CD4-positive, alpha-beta memory T cell (primary cell): ENCODE results near the gene ELP5. TPM values are rescaled to one million over a fixed set of nuclear protein-coding genes. Genes with fewer than 3 reads are reported as not detected.

Experiments
- CTCF ChIA-PET: fragments of 350-600 bp; sonication (Branson Sonifier 250); formaldehyde crosslinking; loops from one replicate; lab custom pipeline; 2021; ENCODE audit warnings: inconsistent platforms; ENCODE audit not compliant: partially characterized antibody; lab: Charles Lee
- POLR2A ChIA-PET: fragments of 350-600 bp; sonication (Branson Sonifier 250); formaldehyde crosslinking; loops from one replicate; lab custom pipeline; 2021; ENCODE audit not compliant: partially characterized antibody; lab: Charles Lee
- DNase-seq, 5 donors: peaks; one replicate each; pipeline versions ENCODE4 v3.0.0 to v3.0.0-alpha.2; 2020 to 2022; ENCODE audit warnings: mixed read lengths in 1 of 5
- H3K27ac ChIP-seq: one replicate; pipeline ENCODE4 v1.7.0; 2013; ENCODE audit warnings: low read depth, low read length
- H3K27me3 ChIP-seq: 2 replicates; pipeline ENCODE4 v1.7.0; 2013; ENCODE audit warnings: mild to moderate bottlenecking, low read length, moderate library complexity; ENCODE audit not compliant: insufficient read depth
- H3K36me3 ChIP-seq: 2 replicates; pipeline ENCODE4 v1.7.0; 2013; ENCODE audit warnings: mild to moderate bottlenecking, low read length, moderate library complexity; ENCODE audit not compliant: insufficient read depth
- H3K4me1 ChIP-seq: 2 replicates; pipeline ENCODE4 v1.7.0; 2013; ENCODE audit warnings: mild to moderate bottlenecking, low read length, moderate library complexity; ENCODE audit not compliant: insufficient read depth
- H3K4me3 ChIP-seq, 2 donors: one replicate each; pipeline ENCODE4 v1.7.0; 2013; ENCODE audit warnings: low read length in 2 of 2, mild to moderate bottlenecking in 1 of 2
- H3K9me3 ChIP-seq, 2 donors: one replicate each; pipeline ENCODE4 v1.7.0; 2013; ENCODE audit warnings: low read length in 2 of 2, control low read depth in 1 of 2; ENCODE audit not compliant: control insufficient read depth in 1 of 2
- H3K27ac Mint-ChIP-seq, 7 donors: one replicate each; pipeline ENCODE4 v1.8.0; 2020 to 2021; ENCODE audit warnings: mixed read lengths in 7 of 7, mild to moderate bottlenecking in 6 of 7, inconsistent platforms in 3 of 7, moderate library complexity in 3 of 7
- H3K27me3 Mint-ChIP-seq, 2 donors: one replicate each; pipeline ENCODE4 v1.8.0; 2020 to 2021; ENCODE audit warnings: mixed read lengths in 2 of 2
- H3K36me3 Mint-ChIP-seq, 2 donors: one replicate each; pipeline ENCODE4 v1.8.0; 2020 to 2021; ENCODE audit warnings: mixed read lengths in 2 of 2, inconsistent platforms in 1 of 2, mild to moderate bottlenecking in 1 of 2
- H3K4me1 Mint-ChIP-seq, 4 donors: one replicate each; pipeline ENCODE4 v1.8.0; 2020 to 2021; ENCODE audit warnings: mixed read lengths in 4 of 4, mild to moderate bottlenecking in 1 of 4
- H3K4me3 Mint-ChIP-seq, 8 donors: one replicate each; pipeline ENCODE4 v1.8.0; 2020 to 2021; ENCODE audit warnings: mixed read lengths in 8 of 8, mild to moderate bottlenecking in 7 of 8, moderate library complexity in 6 of 8, inconsistent platforms in 3 of 8
- H3K9me3 Mint-ChIP-seq, 8 donors: one replicate each; pipeline ENCODE4 v1.8.0; 2020 to 2021; ENCODE audit warnings: mixed read lengths in 8 of 8, mild to moderate bottlenecking in 5 of 8, inconsistent platforms in 3 of 8, moderate library complexity in 1 of 8
- intact Hi-C: fragments of 100-400 bp; cut with micrococcal nuclease; formaldehyde crosslinking; loops from one replicate; pipeline ENCODE4 v1.15.1; 2023
- polyA plus RNA-seq, 2 donors: library from polyadenylated mRNA; unstranded; fragments of 300-500 nt; fragmentation: Illumina TruSeq; gene quantifications; one replicate each; pipeline ENCODE4 v1.2.3, GENCODE V29; 2021
- total RNA-seq, 2 experiments: library from RNA; stranded (reverse); gene quantifications; one replicate each; pipeline ENCODE4 v1.2.3, GENCODE V29; 2021

The ELP5 gene
- total and polyA plus RNA-seq, 4 experiments from 2014 or later: 29.8 to 71.3 (median 49.4) TPM

- peak overlapping the region; percentile 29 to 98 (median 44) for H3K4me3 Mint-ChIP-seq
- H3K4me1 ChIP-seq: peaks cover 68% of the 10 kb centered on the region
- POLR2A ChIA-PET: interaction anchor here (1.7 to 15.3 kb wide), 3 partner anchors 18 to 183 kb away, joined by 9 to 435 read pairs (median 10); partner anchors contain the start of genes CTDNEP1, DVL2, ELP5 and GABARAP
- peaks cover 0 to 3% of the 10 kb centered on the region in 2 donors for H3K27me3 Mint-ChIP-seq
- peak in 1 of 5 donors; percentile 14 for DNase-seq
- H3K27ac Mint-ChIP-seq: peak overlapping the region in 5 of 7 donors; percentile 68 to 87 (median 78)
- H3K36me3 ChIP-seq: peaks cover 12% of the 10 kb centered on the region
- no peak overlapping the region for H3K27ac ChIP-seq
- H3K27me3 ChIP-seq: no peaks in the 10 kb centered on the region
- H3K36me3 Mint-ChIP-seq: peaks cover 0 to 20% of the 10 kb centered on the region in 2 donors
- CTCF ChIA-PET: interaction anchor here (5.9 kb wide), 1 partner anchor 79 kb away, joined by 79 read pairs; no protein-coding TSS in a partner anchor
- peaks cover 0 to 3% (median 0%) of the 10 kb centered on the region in 8 donors for H3K9me3 Mint-ChIP-seq
- H3K9me3 ChIP-seq: no peaks in the 10 kb centered on the region
- intact Hi-C loops: no loop called here
- no peak overlapping the region for H3K4me3 ChIP-seq
- peaks cover 38 to 80% (median 56%) of the 10 kb centered on the region in 4 donors for H3K4me1 Mint-ChIP-seq
Observed at GRCh38 chr17:7218166-7218565, 33.8 kb upstream of the ELP5 start.

DNA sequence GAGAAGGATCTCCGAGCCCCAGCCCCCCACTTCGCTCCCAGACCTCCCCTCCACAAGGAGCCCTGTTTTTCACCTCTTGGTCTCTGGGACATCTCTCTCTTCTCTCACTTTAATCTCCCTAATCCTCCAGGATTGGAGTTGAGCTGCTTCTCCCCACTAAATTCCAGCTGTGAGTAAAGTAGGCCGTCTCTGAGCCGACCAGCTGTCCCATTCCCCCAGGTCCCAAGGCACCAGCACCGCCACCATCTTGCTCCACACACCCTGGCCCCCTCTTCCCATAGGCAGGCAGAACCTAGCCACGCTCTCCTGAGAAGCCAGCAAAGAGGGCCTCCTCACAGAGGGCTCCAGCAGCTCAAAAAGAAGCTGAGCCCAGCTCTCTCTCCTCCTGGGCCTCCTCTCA is 33.3 kb upstream of the ELP5 start:
- peaks cover 34 to 75% (median 50%) of the 10 kb centered on the region in 4 donors for H3K4me1 Mint-ChIP-seq
- H3K4me3 Mint-ChIP-seq: peak overlapping the region in 7 of 8 donors; percentile 45 to 98 (median 90)
- peak in 1 of 5 donors; percentile 11 for DNase-seq
- intact Hi-C loops: loop anchor here (1.0 kb wide), 1 partner anchor 16 kb away; the partner anchor contains the start of gene DVL2
- Histone ChIP-seq H3K4me3 (no peak overlapping the region), H3K27ac (peak overlapping the region; percentile 80), H3K9me3 (no peaks in the 10 kb centered on the region), H3K4me1 (peaks cover 62% of the 10 kb centered on the region), H3K27me3 (no peaks in the 10 kb centered on the region), H3K36me3 (peaks cover 18% of the 10 kb centered on the region)
- H3K27me3 Mint-ChIP-seq: peaks cover 0 to 3% of the 10 kb centered on the region in 2 donors
- POLR2A ChIA-PET: interaction anchor here (1.1 to 15.3 kb wide), 9 partner anchors 11 to 365 kb away, joined by 3 to 435 read pairs (median 9); partner anchors contain the start of genes ACAP1, CTDNEP1, DVL2 and ELP5
- H3K36me3 Mint-ChIP-seq: peaks cover 3 to 26% of the 10 kb centered on the region in 2 donors
- H3K9me3 Mint-ChIP-seq: peaks cover 0 to 3% (median 0%) of the 10 kb centered on the region in 8 donors
- CTCF ChIA-PET: interaction anchor here (1.3 to 5.9 kb wide), 4 partner anchors 14 to 171 kb away, joined by 3 to 79 read pairs (median 26); partner anchors contain the start of genes DVL2 and GABARAP
- peak overlapping the region in 5 of 7 donors; percentile 61 to 99 (median 98) for H3K27ac Mint-ChIP-seq

DNA sequence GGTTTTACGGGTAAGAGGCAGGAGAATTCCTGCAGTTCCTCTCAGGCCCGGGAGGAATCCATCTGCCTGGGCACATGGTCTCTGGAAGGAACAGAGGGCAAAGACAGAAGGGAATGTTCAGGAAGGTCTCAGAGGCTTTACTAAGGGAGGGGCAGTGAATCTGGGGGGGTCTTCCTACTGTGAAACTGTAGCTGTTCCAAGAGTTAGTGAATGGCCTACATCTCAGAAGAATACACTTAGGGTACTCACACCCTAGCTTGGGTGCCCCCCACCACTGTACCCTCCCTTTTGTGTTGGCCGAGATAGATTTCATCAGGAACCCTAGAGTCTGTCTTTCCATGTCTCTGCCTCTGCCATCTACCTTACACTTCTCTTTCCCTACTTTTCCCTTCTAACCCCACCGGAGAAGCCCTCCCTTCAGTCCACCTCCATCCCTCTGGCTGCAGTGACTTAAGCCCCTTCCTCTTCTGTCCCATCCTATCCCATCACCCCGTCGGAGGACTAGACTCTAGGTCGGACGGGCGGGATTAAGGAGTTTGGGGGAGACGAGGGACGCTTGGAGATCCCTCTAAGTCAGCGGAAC is 32.7 kb upstream of the ELP5 start:
- ChIA-PET CTCF (interaction anchor here (0.8 to 5.9 kb wide), 7 partner anchors 13 to 173 kb away, joined by 3 to 79 read pairs (median 5); partner anchors contain the start of genes DVL2 and GABARAP), POLR2A (interaction anchor here (0.5 to 15.3 kb wide), 16 partner anchors 12 to 364 kb away, joined by 3 to 435 read pairs (median 8); partner anchors contain the start of genes ACAP1, CTDNEP1, DVL2 and ELP5)
- Mint-ChIP-seq H3K4me3 (peak overlapping the region; percentile 81 to 98 (median 90)), H3K27ac (peak overlapping the region; percentile 94 to 99 (median 98)), H3K9me3 (peaks cover 0 to 3% (median 0%) of the 10 kb centered on the region in 8 donors), H3K27me3 (peaks cover 0 to 3% of the 10 kb centered on the region in 2 donors), H3K4me1 (peaks cover 28 to 69% (median 46%) of the 10 kb centered on the region in 4 donors), H3K36me3 (peaks cover 6 to 31% of the 10 kb centered on the region in 2 donors)
- H3K4me3 ChIP-seq: peak overlapping the region; percentile 54 to 89
- H3K27ac ChIP-seq: peak overlapping the region; percentile 80
- intact Hi-C loops: loop anchor here (1.0 kb wide), 1 partner anchor 15 kb away; the partner anchor contains the start of gene DVL2
- DNase-seq: peak in 1 of 5 donors; percentile 11
- peaks cover 59% of the 10 kb centered on the region for H3K4me1 ChIP-seq
- no peaks in the 10 kb centered on the region for H3K9me3 ChIP-seq
- H3K36me3 ChIP-seq: peaks cover 23% of the 10 kb centered on the region
- no peaks in the 10 kb centered on the region for H3K27me3 ChIP-seq

DNA sequence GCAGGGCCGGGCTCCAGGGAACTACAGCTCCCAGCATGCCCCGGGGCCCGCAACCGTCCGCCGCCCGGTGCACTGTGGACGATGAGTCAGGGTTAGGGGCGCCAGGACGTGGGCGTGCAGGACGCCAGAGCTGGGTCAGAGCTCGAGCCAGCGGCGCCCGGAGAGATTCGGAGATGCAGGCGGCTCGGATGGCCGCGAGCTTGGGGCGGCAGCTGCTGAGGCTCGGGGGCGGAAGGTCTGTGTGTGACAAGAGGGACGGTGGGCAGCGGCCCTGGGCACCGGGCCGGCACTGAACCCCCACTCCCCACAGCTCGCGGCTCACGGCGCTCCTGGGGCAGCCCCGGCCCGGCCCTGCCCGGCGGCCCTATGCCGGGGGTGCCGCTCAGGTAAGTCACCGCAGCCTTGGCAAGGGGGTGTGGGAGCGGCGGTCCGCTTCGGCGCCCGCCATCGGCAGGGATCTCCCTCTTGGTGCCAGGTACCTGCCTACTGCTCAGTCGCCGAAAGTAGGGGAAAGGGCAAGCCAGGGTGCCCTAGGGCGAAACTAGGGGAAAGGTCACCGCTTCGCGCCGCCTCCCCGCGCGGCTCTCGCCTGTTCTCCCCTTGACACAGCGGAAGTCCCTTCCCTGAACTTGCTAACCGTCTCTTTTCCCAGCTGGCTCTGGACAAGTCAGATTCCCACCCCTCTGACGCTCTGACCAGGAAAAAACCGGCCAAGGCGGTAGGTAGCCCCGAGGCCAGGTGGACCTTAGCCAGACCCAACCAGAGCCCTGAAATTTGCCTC is 32.0 kb upstream of the ELP5 start, which contains the start of the genes ACADVL and DLG4:
ACADVL (plus strand) TSS at position 127 of the 781 bp plus-strand sequence; CDS start at position 174, 47 bp downstream.
DLG4 (minus strand) TSS at position 25 of the 781 bp plus-strand sequence.
- intact Hi-C loops: loop anchor here (1.0 to 2.0 kb wide), 2 partner anchors 14 to 61 kb away; partner anchors contain the start of genes DVL2 and SLC2A4
- no peaks in the 10 kb centered on the region for H3K9me3 Mint-ChIP-seq

GRCh38 chr17:7220593-7221277 is 31.3 kb upstream of the ELP5 start:
- ChIA-PET CTCF (interaction anchor here (0.6 to 5.9 kb wide), 14 partner anchors 12 to 175 kb away, joined by 3 to 79 read pairs (median 5); partner anchors contain the start of genes ACAP1, DVL2, GABARAP and PHF23), POLR2A (interaction anchor here (0.7 to 15.3 kb wide), 17 partner anchors 15 to 259 kb away, joined by 3 to 435 read pairs (median 5); partner anchors contain the start of genes ACAP1, DVL2, GABARAP and GPS2)
- H3K27ac ChIP-seq: peak overlapping the region; percentile 80
- no peaks in the 10 kb centered on the region for H3K27me3 ChIP-seq
- DNase-seq: peak; percentile 51 to 69 (median 57)
- peaks cover 25 to 55% (median 39%) of the 10 kb centered on the region in 4 donors for H3K4me1 Mint-ChIP-seq
- intact Hi-C loops: loop anchor here (1.0 to 2.0 kb wide), 2 partner anchors 60 to 76 kb away; partner anchors contain the start of gene SLC2A4
- H3K36me3 Mint-ChIP-seq: peaks cover 6 to 38% of the 10 kb centered on the region in 2 donors
- peak overlapping the region; percentile 93 to 98 (median 94) for H3K27ac Mint-ChIP-seq
- peaks cover 48% of the 10 kb centered on the region for H3K4me1 ChIP-seq
- H3K27me3 Mint-ChIP-seq: no peaks in the 10 kb centered on the region
- H3K9me3 ChIP-seq: no peaks in the 10 kb centered on the region
- H3K36me3 ChIP-seq: peaks cover 23% of the 10 kb centered on the region
- H3K9me3 Mint-ChIP-seq: no peaks in the 10 kb centered on the region
- peak overlapping the region; percentile 54 to 89 for H3K4me3 ChIP-seq
- H3K4me3 Mint-ChIP-seq: peak overlapping the region; percentile 87 to 98 (median 92)

More for the DNA sequence above, 32.0 kb upstream of the ELP5 start, which contains the start of the genes ACADVL and DLG4:
- H3K4me3 Mint-ChIP-seq: peak within 1 kb of the TSS; percentile 87 to 98 (median 92)
- peaks cover 23% of the 10 kb centered on the region for H3K36me3 ChIP-seq
- H3K9me3 ChIP-seq: no peaks in the 10 kb centered on the region
- peak; percentile 54 to 77 (median 56) for DNase-seq
- peak within 1 kb of the TSS; percentile 94 to 99 (median 98) for H3K27ac Mint-ChIP-seq
- POLR2A ChIA-PET: interaction anchor here (0.5 to 15.3 kb wide), 23 partner anchors 12 to 364 kb away, joined by 3 to 435 read pairs (median 5); partner anchors contain the start of genes ACAP1, CTDNEP1, DVL2 and ELP5
- no peaks in the 10 kb centered on the region for H3K27me3 ChIP-seq
- peaks cover 54% of the 10 kb centered on the region for H3K4me1 ChIP-seq
- H3K4me1 Mint-ChIP-seq: peaks cover 27 to 62% (median 41%) of the 10 kb centered on the region in 4 donors
- H3K27ac ChIP-seq: peak within 1 kb of the TSS; percentile 80
- no peaks in the 10 kb centered on the region for H3K27me3 Mint-ChIP-seq
- CTCF ChIA-PET: interaction anchor here (0.8 to 5.9 kb wide), 15 partner anchors 13 to 174 kb away, joined by 3 to 79 read pairs (median 5); partner anchors contain the start of genes ACAP1, DVL2, GABARAP and PHF23
- H3K36me3 Mint-ChIP-seq: peaks cover 6 to 32% of the 10 kb centered on the region in 2 donors
- peak within 1 kb of the TSS; percentile 54 to 89 for H3K4me3 ChIP-seq
